ENCODE data around the gene HEXD. TPM values are rescaled to one million over a fixed set of nuclear protein-coding genes. Genes with fewer than 3 reads are reported as not detected.

The HEXD gene
- total RNA-seq, 1 experiment from 2014 or later: 14.1 TPM

DNA sequence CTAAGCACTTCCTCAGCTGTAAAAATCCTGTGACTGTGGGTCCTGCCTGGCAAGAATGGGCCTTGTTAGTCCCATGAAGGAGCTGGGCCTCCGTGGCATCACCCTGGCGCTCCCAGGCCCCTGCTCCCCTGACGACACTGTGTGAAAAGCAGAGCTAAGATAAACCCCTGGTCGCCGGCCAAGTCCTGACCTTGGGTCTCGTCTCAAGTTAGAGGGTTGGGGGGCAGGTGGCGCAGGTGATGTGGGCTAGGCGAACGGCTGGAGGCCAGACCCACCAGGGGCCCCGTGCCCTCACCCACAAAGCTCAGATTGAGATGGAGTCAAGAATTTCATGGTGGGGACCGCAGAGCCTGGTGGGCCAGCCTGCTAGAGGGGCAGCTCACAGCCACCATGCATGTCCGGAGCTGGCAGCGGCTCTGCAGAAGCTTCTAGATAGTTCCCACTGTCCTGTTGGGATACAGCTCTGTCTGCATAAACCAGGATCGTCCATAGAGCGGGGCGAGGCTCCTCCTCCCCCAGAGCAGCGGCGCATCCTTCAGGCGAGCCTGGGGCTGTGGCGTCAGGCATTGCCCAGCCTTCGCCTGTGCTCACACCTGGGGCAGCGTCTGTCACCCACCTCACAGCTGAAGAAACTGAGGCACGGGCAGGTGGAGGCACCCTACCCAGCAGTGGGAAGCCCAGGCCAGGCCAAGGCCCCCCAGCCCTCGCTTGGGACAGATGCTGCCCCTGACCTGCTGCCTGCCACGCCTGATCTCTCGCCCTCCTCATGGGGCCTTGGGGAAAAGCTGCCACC, 20.4 kb downstream of the HEXD start:
- no peak for DNase-seq (ENCODE audit: extremely low read depth, low read depth)

DNA sequence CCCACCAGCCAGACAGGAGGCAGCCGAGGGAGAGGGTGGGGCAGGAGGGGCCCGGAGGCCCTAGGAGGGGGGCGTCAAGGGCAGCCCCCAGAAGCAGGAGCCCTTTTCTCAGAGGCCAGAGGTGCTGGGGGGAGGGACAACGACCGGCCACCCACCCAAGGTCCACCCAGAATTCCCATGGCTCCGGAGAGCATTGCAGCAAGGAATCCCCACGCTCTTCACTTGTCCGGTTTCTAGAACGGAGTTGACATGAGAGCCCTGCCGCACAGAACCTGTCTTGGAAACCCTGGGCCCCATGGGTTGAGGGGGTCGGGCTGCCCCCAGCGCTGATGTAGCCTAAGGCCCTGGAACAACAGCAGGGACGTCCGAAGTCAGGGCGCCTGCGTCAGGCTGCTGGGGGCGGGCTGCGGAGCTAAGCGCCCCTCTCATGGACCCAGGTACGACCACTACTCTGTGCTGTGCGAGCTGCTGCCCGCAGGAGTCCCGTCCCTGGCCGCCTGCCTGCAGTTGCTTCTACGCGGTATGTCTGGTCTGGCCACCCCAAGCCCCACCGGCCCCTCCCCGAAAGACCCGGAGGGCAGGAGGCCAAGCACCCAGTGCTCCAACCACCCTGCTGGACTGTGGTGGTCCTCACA, 21.2 kb downstream of the HEXD start:
- DNase-seq (ENCODE audit: extremely low read depth, low read depth): no peak

DNA sequence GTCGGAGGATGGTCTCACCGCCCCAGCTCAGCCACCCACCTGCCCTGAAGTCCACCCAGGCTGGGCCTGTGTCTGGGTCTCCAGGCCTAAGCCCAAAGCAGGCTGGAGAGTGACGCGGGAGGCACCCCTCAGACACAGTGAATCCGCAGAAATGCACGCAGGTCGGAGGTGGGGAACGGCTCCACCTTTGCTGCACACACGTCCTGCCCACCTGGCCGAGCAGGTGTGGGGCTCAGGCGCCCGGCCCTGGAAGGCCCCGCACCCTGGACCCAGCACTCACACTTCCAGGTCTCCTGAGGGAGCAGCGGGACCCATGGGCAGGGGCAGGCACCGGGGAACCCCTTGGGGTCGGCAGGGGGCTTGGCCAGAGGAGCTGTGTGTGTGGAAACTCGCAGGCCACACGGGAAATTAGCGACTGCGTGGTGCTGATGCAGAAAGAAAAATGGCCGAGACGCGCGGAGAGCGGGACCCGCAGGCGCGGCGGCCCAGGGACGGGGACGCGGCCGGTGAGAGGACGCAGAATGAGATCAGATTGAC, 21.8 kb downstream of the HEXD start:
- no peak for DNase-seq (ENCODE audit: extremely low read depth, low read depth)

DNA sequence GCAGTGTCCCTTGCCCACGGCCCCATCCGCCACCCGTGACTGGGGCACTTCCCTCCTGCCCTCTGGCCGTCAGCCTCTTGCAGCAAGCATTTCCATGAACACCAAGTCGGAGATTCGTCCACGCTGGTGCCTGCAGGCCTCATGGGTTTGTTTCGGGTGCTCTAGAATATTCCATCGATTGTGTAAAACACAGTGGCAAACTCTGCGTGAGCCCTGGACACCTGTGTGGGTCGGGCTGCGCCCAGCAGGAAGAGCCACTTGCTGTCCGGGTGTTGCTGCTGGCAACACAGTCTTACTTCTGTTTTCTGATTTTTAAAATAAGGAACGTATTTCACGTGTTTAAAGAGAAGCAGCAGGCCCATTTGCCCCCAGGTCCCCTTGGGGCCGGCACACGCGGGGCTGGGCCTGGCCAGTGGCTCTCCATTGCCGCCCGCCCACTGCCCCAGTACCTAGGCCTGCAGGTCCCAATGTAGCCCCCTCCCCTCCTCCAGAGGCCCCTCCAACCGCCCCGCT, 22.4 kb downstream of the HEXD start:
- no peak for DNase-seq (ENCODE audit: extremely low read depth, low read depth)

DNA sequence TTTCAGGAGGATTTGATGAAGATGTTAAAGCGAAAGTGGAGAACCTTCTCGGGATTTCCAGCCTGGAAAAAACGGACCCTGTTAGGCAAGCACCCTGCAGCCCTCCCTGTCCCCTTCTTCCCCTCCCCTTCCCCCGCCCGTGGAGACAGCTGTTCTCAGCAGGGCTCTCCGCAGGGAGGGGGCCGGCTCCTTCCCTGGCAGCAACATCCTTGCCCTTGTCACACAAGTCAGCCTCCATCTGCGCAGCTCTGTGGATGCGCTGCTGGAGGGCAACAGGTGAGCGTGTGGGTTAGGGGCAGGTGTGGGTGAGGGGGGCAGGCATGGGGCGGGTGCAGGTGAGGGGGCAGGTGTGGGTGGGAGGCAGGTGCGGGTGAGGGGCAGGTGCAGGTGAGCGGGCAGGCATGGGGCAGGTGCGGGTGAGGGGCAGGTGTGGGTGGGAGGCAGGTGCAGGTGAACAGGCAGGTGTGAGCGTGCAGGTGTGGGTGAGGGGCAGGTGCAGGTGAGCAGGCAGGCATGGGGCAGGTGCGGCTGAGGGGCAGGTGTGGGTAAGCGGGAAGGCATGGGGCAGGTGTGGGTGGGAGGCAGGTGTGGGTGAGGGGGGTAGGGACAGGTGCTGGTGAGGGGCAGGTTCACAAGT, 23.0 kb downstream of the HEXD start:
- DNase-seq (ENCODE audit: extremely low read depth, low read depth): no peak

DNA sequence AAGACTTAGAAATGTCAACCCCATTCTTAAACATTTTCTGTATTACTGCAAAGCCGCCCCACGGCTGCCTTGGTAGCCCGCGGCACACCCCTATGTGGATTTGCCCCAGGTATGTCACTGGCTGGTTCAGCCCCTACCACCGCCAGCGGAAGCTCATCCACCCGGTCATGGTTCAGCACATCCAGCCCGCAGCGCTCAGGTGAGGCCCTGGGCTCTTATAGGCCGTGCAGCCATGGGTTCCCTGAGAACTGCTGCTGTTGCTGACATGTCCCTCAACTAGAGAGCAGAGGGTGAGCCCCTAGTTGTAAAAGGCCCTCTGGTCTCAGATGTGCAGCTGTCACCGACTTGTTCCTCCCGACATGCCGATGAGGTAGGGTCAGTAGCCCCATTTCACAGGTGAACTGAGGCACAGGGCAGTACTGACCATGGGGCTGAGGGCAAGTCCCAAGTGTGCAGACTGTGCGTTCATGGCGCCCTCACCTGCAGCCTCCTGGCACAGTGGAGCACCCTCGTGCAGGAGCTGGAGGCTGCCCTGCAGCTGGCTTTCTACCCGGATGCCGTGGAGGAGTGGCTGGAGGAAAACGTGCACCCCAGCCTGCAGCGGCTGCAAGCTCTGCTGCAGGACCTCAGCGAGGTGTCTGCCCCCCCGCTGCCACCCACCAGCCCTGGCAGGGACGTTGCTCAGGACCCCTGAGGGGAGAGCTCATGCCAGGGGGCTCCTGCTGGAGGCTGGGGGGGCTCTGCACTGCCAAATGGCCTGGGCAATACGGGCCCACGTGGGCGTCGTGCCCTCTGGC, 23.7 kb downstream of the HEXD start:
- DNase-seq (ENCODE audit: extremely low read depth, low read depth): no peak

DNA sequence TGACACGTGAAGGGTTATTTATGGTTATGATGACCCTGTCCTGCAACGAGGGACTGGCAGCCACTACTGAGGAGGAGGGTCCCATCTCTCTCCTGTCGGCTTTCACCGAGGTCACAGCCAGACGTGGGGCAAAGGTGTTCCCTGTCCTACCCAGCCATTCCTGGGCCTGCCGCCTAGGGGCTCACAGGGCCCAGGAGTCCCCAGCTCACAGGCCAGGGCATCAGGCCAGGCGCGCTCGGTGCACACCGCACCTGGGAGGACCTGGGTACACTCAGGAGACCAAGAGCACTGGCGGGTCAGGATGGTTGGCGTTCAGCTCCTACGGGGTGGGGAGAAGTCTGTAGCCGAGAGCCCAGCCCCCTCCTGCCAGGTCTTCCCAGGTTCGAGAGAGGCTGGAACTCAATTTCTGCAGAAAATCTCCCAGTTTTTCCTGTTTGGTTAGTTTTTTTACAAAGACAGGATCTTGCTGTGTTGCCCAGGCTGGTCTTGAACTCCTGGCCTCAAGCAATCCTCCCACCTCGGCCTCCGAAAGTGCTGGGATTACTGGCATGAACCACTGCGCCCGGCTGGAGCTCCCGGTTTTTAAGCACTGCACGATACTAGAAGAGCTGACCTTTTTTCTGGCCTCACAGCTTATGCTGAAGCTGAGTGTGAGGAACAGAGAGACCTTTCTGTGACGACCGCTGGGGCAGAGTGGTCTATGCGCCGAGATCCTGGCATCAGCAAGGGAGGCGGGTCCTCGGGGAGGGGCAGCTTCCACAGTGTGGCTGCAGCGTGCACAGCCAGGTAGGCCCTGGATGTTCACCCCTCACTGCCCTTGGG, 24.7 kb downstream of the HEXD start:
- DNase-seq (ENCODE audit: extremely low read depth, low read depth): no peak

DNA sequence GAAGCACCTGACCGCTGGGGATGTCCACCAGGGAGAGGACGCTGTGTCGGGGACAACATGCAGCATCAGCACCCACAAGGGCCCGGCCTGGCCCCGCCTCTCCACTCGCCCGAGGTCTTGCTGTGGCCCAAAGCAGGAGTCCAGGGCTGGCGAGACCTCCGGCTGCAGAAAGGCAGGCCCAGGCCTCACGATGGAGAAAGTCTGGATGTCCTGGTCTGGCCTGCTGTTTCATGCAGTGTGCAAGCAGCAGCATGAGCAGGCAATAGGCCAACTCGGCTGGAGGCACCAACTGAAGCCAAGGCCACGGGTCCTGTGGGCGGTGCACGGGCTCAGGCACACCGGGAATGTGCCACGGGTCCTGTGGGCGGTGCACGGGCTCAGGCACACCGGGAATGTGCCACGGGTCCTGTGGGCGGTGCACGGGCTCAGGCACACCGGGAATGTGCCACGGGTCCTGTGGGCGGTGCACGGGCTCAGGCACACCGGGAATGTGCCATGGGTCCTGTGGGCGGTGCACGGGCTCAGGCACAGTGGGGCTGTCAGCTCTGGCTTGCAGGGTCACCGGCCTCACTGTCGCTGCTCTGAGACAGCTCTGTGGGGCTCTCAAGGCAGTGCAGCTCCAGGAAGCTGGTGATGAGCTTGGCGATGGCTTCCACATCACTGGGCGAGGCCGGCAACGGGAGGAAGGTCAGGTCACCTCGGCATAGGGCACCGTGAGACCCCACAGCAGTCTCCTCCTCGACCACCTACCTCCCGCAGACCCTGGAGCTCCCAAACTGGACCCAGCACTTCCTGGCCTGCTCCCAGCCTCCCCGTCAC, 25.5 kb downstream of the HEXD start:
- DNase-seq (ENCODE audit: extremely low read depth, low read depth): no peak

DNA sequence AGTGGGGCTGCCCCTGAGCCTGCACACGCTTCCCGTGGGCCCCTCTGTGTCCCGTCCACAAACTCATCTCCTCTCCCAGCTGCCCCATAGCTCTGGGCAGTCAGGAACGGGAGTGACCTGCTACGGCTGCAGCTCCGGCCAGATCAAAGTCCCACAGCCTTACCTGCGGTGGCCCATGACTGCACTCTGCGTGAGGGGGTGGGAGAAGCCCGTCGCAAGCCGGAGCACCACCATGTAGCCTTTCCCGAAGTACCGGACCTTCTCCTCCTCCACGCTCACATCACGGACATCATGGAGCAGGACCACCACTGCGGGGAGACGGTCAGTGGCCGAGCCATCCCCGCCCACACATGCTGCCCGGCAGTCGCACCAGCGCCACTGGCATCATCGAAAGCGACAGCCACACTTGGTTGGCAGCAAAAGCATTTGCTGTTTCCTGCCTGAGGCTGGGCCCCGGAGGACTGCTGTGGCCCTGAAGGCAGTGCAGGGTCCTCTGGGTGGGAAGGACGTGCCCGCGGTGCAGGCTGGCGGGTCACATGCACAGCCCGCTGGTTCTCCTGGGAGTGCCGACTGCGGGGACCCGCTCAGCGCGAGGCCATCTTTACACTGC, 26.2 kb downstream of the HEXD start:
- DNase-seq (ENCODE audit: extremely low read depth, low read depth): no peak

DNA sequence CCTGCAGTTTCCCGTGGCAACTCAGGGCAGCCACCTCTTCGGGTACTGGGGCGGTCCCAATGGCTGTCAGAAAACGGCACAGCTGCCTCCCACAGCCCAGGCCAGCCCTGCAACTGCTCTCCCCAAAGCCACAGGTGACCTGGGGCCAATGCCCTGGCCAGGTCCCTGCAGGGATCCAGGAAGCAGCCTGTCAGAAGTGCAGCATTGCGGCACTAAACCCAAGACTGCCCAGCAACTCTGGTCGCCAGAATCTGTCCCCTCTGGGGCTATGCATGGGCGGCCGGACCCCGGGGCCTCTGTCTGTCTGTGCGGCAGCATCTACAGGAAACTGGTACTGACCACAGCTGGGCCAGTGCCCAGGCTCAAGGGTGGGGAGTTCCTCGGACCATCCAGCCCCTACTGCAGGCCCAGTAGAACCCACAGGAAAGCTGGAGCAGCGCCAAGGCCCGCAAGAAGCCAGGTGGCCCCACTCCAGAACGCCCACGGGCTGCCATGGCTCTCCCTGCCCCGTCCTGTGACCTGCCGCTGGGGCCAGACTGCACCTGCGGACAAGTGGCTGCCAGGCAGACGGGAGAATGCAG, 26.9 kb downstream of the HEXD start:
- DNase-seq (ENCODE audit: extremely low read depth, low read depth): no peak

DNA sequence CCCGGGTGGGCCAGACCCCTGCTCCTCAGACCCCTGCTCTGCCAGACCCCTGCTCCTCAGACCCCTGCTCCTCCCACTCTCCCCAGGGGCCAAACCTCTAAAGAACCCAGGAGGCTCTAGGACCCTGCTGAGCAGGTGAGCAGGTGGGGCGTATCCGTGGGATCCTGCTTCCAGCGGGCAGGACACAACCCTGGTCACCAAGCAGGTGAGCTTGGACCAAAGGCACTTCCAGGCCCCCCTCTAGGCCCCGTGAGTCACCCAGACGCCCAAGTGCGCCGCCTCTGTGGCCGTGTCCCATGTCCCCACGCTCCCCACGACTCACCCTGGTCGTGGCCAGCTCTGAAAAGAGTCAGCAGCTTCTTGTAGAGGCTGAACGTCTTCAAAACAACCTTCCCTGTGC, 27.4 kb downstream of the HEXD start:
- no peak for DNase-seq (ENCODE audit: extremely low read depth, low read depth)

DNA sequence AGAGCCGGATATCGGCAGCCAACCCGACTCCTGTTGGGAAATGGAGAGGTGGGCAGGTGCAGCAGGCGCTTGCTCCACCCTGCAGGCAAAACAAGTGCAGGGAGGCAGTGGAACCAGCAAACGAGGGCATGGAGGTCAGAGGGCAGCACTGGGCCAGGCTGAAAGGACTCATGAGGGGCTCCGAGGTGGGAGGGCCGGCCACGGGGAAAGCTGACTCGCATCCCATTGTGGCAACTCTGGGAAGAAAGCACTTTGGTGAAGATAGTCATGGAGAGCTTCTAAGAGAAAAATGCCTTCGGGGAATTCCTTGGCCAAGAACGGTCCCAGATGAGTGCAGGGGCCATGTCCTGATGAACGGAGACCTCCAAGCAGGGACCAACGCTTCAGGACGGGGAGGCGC, 28.0 kb downstream of the HEXD start:
- DNase-seq (ENCODE audit: extremely low read depth, low read depth): no peak

DNA sequence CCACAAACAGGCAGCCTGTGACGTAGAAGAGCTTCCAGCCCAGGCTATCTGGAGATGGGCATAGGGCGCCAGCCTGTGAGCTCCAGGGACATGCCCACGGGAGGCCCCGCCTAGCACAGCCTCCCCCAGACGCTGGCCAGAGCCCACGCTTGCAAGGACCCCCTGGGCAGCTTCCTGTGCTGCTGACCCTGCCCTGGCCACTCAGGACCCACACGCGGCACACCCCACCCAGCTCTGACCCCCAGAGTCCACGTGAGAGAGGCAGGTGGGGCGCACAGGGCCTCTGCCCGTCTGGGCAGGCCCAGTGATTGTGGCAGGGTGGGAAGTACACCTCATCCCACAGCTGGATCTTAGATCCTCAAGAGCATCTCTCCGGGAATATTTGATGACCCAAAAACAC, 28.5 kb downstream of the HEXD start:
- no peak for DNase-seq (ENCODE audit: extremely low read depth, low read depth)

DNA sequence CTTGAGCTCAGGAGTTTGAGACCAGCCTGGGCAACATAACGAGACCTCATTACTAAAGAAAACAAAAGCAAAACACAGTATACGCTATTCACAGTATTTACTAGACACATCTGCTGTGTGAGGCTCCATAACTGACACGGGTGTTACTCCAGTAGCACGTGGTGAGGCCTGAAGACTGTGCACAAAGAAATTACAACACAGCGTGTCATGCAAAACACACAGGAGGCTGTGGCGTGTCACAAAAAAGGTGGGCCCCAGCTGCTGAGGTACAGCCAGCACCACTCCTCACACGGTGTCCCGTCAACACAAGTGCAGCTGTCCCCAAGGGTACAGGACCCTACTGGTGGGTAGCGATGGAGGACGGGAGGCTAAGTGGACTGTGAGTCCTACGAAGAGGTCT, 29.7 kb downstream of the HEXD start:
- DNase-seq (ENCODE audit: extremely low read depth, low read depth): no peak

DNA sequence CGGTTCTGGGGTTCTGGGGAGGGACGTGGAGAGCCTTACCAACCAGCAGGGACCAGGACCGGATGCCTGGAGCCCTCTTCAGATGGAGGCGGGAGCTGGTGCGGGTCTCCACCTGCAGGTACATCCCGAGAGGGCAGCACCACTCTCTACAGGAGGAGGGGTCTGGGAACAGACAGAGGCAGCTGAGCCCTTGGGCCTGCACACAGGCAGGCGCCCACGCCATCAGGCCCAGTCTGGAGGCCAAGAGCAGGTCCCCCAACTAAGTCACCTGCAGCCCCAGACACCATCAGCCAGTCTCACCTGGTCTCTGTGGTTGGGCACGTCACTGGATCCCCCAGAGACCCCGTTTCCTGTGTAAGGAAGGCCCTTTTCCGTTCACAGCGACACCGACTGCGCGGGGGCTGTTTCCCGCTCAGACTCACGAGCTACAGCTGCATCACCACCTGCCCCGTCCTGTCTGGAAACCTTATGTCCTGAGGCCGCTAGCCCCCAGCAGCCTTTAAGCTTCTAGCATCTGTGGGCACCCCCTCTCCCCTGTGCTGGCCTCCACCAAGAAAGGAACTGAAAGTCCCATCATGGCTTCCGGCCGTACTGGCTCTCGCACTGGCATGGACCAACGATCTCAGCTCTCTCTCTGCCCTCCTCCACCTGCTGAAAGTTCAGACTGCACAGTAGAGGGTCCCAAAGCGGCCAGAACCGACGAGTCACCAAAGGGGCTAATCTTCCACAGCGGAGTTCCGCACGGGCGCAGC, 31.2 kb downstream of the HEXD start:
- DNase-seq (ENCODE audit: extremely low read depth, low read depth): no peak

DNA sequence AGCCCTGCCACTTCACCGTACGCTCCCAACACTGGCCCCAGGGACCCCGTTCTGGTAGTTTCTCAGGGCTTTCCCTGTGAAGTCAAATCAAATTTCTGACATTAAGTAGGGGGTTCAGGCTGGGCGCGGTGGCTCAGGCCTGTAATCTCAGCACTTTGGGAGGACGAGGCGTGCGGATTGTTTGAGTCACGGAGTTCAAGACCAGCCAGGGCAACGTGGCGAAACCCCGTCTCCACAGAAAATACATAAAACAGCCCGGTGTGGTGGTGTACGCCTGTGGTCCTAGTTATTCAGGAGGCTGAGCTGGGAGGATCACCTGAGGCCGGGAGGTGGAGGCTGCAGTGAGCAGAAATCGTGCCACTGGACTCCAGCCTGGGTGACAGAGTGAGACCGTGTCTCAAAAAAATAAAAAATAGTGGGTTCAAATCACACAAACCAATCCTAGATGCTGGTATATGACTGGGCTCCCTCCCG, 31.8 kb downstream of the HEXD start:
- no peak for DNase-seq (ENCODE audit: extremely low read depth, low read depth)

DNA sequence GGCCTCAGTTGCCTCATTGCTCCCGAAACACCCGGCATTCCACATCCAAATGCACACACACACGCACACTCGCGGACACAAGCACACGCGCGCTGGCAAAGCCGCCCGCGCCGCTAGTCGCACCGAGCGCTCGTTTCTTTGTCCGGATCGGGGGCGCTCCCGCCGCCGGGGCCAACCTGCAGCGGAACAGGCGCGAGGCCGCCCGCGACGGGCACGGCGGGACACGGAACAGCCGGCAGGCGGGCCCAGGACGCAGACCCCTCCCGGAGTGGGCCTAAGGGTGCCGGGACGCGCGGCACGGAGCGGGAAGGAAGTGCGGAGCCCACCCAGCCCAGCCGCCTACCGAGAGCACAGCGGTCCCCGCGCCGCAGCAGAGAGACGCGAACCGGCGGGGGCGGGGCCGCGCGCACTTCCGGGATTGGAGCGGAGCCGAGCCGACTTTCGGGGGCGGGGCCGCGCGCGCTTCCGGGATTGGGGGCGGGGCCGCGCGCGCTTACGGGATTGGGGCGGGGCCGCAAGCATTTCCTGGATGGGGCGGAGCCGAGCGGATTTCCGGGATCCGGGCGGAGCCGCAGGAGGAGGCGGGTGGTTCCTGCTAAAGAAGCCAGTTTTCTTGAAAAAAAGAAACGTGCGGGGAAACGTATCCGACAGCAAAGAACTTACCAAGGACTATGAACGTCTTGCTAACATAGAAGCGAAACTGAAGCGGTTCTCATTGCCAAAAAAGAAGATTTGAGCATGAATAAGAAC, 32.4 kb downstream of the HEXD start, which contains the start of gene CYBC1:
Gene CYBC1, minus strand, starts transcription at position 396 of the 750 bp plus-strand sequence. CDS start 1,498 bp downstream, outside the sequence.
- peak; percentile 83 for DNase-seq (ENCODE audit: extremely low read depth, low read depth)
